Dendritic cell treated with granulocyte-macrophage colony-stimulating factor and Interleukin-4, amounts not matched to agents 40 ng/mL and 50 ng/mL, for 4 days (primary cell): Measurements from ENCODE around the gene MLLT3.

Source experiments
- H3K27ac Mint-ChIP-seq: one replicate; pipeline ENCODE4 v1.8.0; 2022; ENCODE audit warnings: mild to moderate bottlenecking, mixed read lengths
- H3K27me3 Mint-ChIP-seq: one replicate; pipeline ENCODE4 v1.8.0; 2022; ENCODE audit warnings: mild to moderate bottlenecking, mixed read lengths
- H3K36me3 Mint-ChIP-seq: one replicate; pipeline ENCODE4 v1.8.0; 2022; ENCODE audit warnings: low read depth, mixed read lengths
- H3K4me1 Mint-ChIP-seq: one replicate; pipeline ENCODE4 v1.8.0; 2022; ENCODE audit warnings: low read depth, mixed read lengths
- H3K4me3 Mint-ChIP-seq: one replicate; pipeline ENCODE4 v1.8.0; 2022; ENCODE audit warnings: mild to moderate bottlenecking, moderate library complexity, mixed read lengths
- H3K9me3 Mint-ChIP-seq: one replicate; pipeline ENCODE4 v1.8.0; 2022; ENCODE audit warnings: mixed read lengths
- intact Hi-C: fragments of 100-400 bp; cut with micrococcal nuclease; formaldehyde crosslinking; loops from one replicate; pipeline ENCODE4 v1.15.0; 2022

The MLLT3 gene

DNA sequence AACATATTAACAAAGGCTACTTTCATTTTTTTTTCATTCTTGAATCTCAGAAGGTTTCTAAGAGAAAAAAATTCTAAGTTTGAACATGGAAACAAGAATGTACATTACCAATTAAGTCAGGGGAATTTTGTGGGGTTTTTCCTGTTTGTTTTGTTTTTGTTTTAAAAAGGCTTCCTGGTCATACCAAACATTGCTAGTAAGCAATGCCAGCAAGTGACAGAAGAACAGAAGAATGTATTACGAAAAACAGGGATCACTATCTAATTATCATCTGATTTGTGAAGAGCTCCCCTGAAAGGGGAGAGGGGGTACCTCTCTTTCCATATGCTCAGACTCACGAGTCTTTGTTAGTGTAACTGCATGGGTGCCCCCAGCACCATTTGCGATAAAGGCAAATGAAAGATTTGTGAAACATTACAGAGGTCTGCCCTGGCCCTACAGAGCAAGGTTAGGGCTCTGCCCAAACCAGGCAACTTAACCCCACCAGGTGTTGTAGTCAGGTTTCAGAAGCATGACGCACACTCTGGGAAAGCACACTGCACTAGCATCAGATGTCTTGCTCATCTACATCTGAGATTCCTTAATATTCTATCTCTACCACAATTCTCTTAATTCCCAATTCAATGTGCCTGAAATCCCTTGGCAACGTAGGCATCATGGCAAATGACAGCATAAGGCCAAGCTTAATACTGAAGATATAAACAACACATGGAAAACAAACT is 268.2 kb downstream of the MLLT3 start:
- Mint-ChIP-seq H3K4me3 (no peak overlapping the region), H3K27me3 (no peaks in the 10 kb centered on the region), H3K4me1 (peaks cover 4% of the 10 kb centered on the region), H3K9me3 (no peaks in the 10 kb centered on the region), H3K27ac (no peak overlapping the region), H3K36me3 (no peaks in the 10 kb centered on the region)
- intact Hi-C loops, result no loop called here

GRCh38 chr9:20353524-20353923 is 268.8 kb downstream of the MLLT3 start:
- H3K36me3 Mint-ChIP-seq, result no peaks in the 10 kb centered on the region
- H3K9me3 Mint-ChIP-seq, result no peaks in the 10 kb centered on the region
- no peak overlapping the region for H3K4me3 Mint-ChIP-seq
- intact Hi-C loops, result no loop called here
- H3K27me3 Mint-ChIP-seq, result no peaks in the 10 kb centered on the region
- peaks cover 4% of the 10 kb centered on the region for H3K4me1 Mint-ChIP-seq
- H3K27ac Mint-ChIP-seq, result no peak overlapping the region

GRCh38 chr9:20352591-20352990 is 269.7 kb downstream of the MLLT3 start:
- Mint-ChIP-seq H3K27ac (no peak overlapping the region), H3K4me1 (peaks cover 4% of the 10 kb centered on the region), H3K27me3 (no peaks in the 10 kb centered on the region), H3K9me3 (no peaks in the 10 kb centered on the region), H3K4me3 (no peak overlapping the region), H3K36me3 (no peaks in the 10 kb centered on the region)
- intact Hi-C loops, result no loop called here

DNA sequence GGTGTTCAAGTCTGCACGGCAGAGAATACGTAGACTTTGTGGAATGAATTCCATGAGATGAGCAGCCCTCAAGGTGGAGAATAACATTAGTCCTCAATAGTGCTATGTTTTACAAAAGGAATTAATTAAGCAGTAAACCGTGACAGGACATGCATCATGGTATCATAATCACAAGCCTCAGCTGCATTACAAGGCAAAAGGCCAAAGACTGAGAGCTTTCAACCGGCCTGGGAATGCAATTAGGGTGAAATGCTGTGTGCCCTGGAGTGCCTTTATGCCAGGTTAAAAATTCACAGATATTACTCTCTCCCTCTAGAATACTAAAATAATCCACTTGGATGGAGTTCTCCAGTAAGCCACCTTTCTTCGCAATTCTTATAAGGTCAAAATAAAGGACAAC is 270.6 kb downstream of the MLLT3 start:
- Mint-ChIP-seq H3K4me3 (no peak overlapping the region), H3K9me3 (no peaks in the 10 kb centered on the region), H3K36me3 (no peaks in the 10 kb centered on the region), H3K27me3 (no peaks in the 10 kb centered on the region), H3K4me1 (peaks cover 4% of the 10 kb centered on the region), H3K27ac (no peak overlapping the region)
- intact Hi-C loops, result no loop called here

GRCh38 chr9:20349568-20349967 is 272.7 kb downstream of the MLLT3 start:
- Mint-ChIP-seq H3K36me3 (no peaks in the 10 kb centered on the region), H3K4me1 (peaks cover 4% of the 10 kb centered on the region)

GRCh38 chr9:20343325-20343724 is 279.0 kb downstream of the MLLT3 start:
- no peak overlapping the region for H3K27ac Mint-ChIP-seq
- no peaks in the 10 kb centered on the region for H3K36me3 Mint-ChIP-seq
- peaks cover 17% of the 10 kb centered on the region for H3K27me3 Mint-ChIP-seq
- no peaks in the 10 kb centered on the region for H3K4me1 Mint-ChIP-seq
- no peak overlapping the region for H3K4me3 Mint-ChIP-seq
- H3K9me3 Mint-ChIP-seq, result no peaks in the 10 kb centered on the region
- intact Hi-C loops, result no loop called here

More at GRCh38 chr9:20349568-20349967, 272.7 kb downstream of the MLLT3 start:
- H3K27ac Mint-ChIP-seq, result no peak overlapping the region
- H3K27me3 Mint-ChIP-seq, result no peaks in the 10 kb centered on the region
- no peak overlapping the region for H3K4me3 Mint-ChIP-seq
- H3K9me3 Mint-ChIP-seq, result no peaks in the 10 kb centered on the region
- intact Hi-C loops, result no loop called here

DNA sequence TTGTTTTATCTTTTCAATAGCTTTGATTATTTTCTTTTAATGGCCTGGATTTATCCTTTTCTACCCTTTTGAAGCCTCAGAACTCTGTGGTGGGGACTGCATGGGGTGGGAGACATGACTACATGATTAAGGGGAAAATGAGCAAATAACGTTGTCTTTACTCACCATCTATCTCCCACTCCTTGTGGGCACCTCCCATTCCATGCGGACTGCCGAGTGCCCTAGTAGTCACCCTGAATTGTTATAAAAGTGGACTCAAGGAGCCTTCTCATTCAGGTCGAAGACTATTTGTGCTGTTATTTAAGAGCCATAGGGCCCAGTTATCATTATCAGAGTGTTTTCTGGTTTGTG is 281.8 kb downstream of the MLLT3 start:
- no peak overlapping the region for H3K4me3 Mint-ChIP-seq
- no peaks in the 10 kb centered on the region for H3K36me3 Mint-ChIP-seq
- intact Hi-C loops, result no loop called here
- H3K9me3 Mint-ChIP-seq, result no peaks in the 10 kb centered on the region
- peaks cover 17% of the 10 kb centered on the region for H3K27me3 Mint-ChIP-seq
- no peaks in the 10 kb centered on the region for H3K4me1 Mint-ChIP-seq
- H3K27ac Mint-ChIP-seq, result no peak overlapping the region

GRCh38 chr9:20335668-20336332 is 286.5 kb downstream of the MLLT3 start:
- Mint-ChIP-seq H3K36me3 (no peaks in the 10 kb centered on the region), H3K9me3 (no peaks in the 10 kb centered on the region), H3K27me3 (peaks cover 17% of the 10 kb centered on the region), H3K4me3 (no peak overlapping the region), H3K4me1 (no peaks in the 10 kb centered on the region), H3K27ac (no peak overlapping the region)
- intact Hi-C loops, result no loop called here

DNA sequence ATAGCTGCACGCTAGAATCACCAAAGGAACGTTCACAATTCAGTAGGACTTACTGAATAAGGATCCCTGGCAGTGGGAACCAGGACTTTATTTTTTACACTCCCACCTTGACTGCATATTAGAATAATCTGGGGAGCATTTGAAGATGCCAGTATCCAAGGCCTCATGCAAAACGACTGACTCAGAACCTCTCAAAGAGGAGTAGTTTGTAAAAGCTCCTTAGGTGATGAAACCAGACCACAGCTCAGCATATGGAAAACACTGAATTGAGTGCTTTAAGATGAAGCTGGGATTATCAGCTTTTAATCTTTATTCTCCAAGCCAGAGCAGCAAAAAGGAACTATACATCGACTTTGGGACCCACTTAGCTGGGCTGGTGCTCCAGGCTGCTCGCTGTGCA is 288.3 kb downstream of the MLLT3 start:
- Mint-ChIP-seq H3K36me3 (no peaks in the 10 kb centered on the region), H3K9me3 (no peaks in the 10 kb centered on the region)
- intact Hi-C loops, result no loop called here

GRCh38 chr9:20331095-20331685 is 291.1 kb downstream of the MLLT3 start:
- H3K27ac Mint-ChIP-seq, result no peak overlapping the region

More for the DNA sequence above, 288.3 kb downstream of the MLLT3 start:
- Mint-ChIP-seq H3K4me1 (no peaks in the 10 kb centered on the region), H3K27ac (no peak overlapping the region), H3K27me3 (peaks cover 3% of the 10 kb centered on the region), H3K4me3 (no peak overlapping the region)

GRCh38 chr9:20330688-20331087 is 291.6 kb downstream of the MLLT3 start:
- Mint-ChIP-seq H3K4me1 (no peaks in the 10 kb centered on the region), H3K36me3 (no peaks in the 10 kb centered on the region), H3K27ac (no peak overlapping the region), H3K4me3 (no peak overlapping the region), H3K9me3 (no peaks in the 10 kb centered on the region), H3K27me3 (no peaks in the 10 kb centered on the region)
- intact Hi-C loops, result no loop called here

More at GRCh38 chr9:20331095-20331685, 291.1 kb downstream of the MLLT3 start:
- Mint-ChIP-seq H3K9me3 (no peaks in the 10 kb centered on the region), H3K4me3 (no peak overlapping the region), H3K4me1 (no peaks in the 10 kb centered on the region), H3K27me3 (no peaks in the 10 kb centered on the region), H3K36me3 (no peaks in the 10 kb centered on the region)
- intact Hi-C loops, result no loop called here

GRCh38 chr9:20326516-20326915 is 295.8 kb downstream of the MLLT3 start:
- intact Hi-C loops, result no loop called here
- H3K27me3 Mint-ChIP-seq, result no peaks in the 10 kb centered on the region
- H3K36me3 Mint-ChIP-seq, result no peaks in the 10 kb centered on the region
- H3K9me3 Mint-ChIP-seq, result no peaks in the 10 kb centered on the region
- no peak overlapping the region for H3K4me3 Mint-ChIP-seq
- no peaks in the 10 kb centered on the region for H3K4me1 Mint-ChIP-seq
- no peak overlapping the region for H3K27ac Mint-ChIP-seq

GRCh38 chr9:20325008-20325407 is 297.3 kb downstream of the MLLT3 start:
- Mint-ChIP-seq H3K9me3 (no peaks in the 10 kb centered on the region), H3K4me1 (no peaks in the 10 kb centered on the region), H3K36me3 (no peaks in the 10 kb centered on the region), H3K27me3 (no peaks in the 10 kb centered on the region), H3K4me3 (no peak overlapping the region), H3K27ac (no peak overlapping the region)
- intact Hi-C loops, result no loop called here

- no peaks in the 10 kb centered on the region for H3K4me1 Mint-ChIP-seq
- no peaks in the 10 kb centered on the region for H3K27me3 Mint-ChIP-seq
- no peak overlapping the region for H3K4me3 Mint-ChIP-seq
- intact Hi-C loops, result no loop called here
- H3K27ac Mint-ChIP-seq, result no peak overlapping the region
- no peaks in the 10 kb centered on the region for H3K9me3 Mint-ChIP-seq
- no peaks in the 10 kb centered on the region for H3K36me3 Mint-ChIP-seq
Observed at GRCh38 chr9:20322212-20322611, 300.1 kb downstream of the MLLT3 start.
